HUES64 (cell line): ENCODE results near the gene WFDC5.

Source experiments
- H3K27ac ChIP-seq: 2 replicates; pipeline ENCODE4 v1.7.0; 2013; ENCODE audit warnings: low read depth, low read length, inconsistent platforms
- H3K27me3 ChIP-seq: 2 replicates; pipeline ENCODE4 v1.6.1; 2013; ENCODE audit warnings: mild to moderate bottlenecking, low read length; ENCODE audit not compliant: insufficient read depth
- H3K36me3 ChIP-seq: 2 replicates; pipeline ENCODE4 v1.6.1; 2013; ENCODE audit warnings: mild to moderate bottlenecking, low read length; ENCODE audit not compliant: insufficient read depth
- H3K4me1 ChIP-seq: 2 replicates; pipeline ENCODE4 v1.6.1; 2013; ENCODE audit warnings: mild to moderate bottlenecking, low read length, moderate library complexity; ENCODE audit not compliant: insufficient read depth
- H3K4me3 ChIP-seq: 2 replicates; pipeline ENCODE4 v1.5.1; 2013; ENCODE audit warnings: mild to moderate bottlenecking, low read length, moderate library complexity
- H3K9ac ChIP-seq: 2 replicates; pipeline ENCODE4 v1.6.1; 2013; ENCODE audit warnings: mild to moderate bottlenecking, low read depth, low read length
- H3K9me3 ChIP-seq: 2 replicates; pipeline ENCODE4 v1.6.1; 2013; ENCODE audit warnings: low read depth, low read length; ENCODE audit not compliant: insufficient read depth
- WGBS: fragments of 150-250, 120-280 bp; methylation state at CpG from one replicate; pipeline ENCODE4 v1.1.7; 2013; ENCODE audit warnings: missing lambda C conversion rate; 5-methylcytosine and 5-hydroxymethylcytosine counted together

WFDC5 gene

GRCh38 chr20:45113865-45114264 lies 1.1 kb downstream of the WFDC5 start:
- H3K4me3 ChIP-seq, result no peak overlapping the region
- H3K4me1 ChIP-seq, result peaks cover 7% of the 10 kb centered on the region; the same call in 1 of the 2 replicates
- no peak overlapping the region for H3K9ac ChIP-seq
- WGBS, result 92% methylated on average over 3 of the region's 3 CpGs
- H3K9me3 ChIP-seq, result no peaks in the 10 kb centered on the region
- no peak overlapping the region for H3K27ac ChIP-seq
- H3K36me3 ChIP-seq, result no peaks in the 10 kb centered on the region
- no peaks in the 10 kb centered on the region for H3K27me3 ChIP-seq

- H3K4me1 ChIP-seq, result peaks cover 7% of the 10 kb centered on the region; the same call in 1 of the 2 replicates
- H3K9ac ChIP-seq, result no peak overlapping the region
- H3K9me3 ChIP-seq, result no peaks in the 10 kb centered on the region
- H3K4me3 ChIP-seq, result no peak overlapping the region
- H3K36me3 ChIP-seq, result no peaks in the 10 kb centered on the region
- no peak overlapping the region for H3K27ac ChIP-seq
- H3K27me3 ChIP-seq, result no peaks in the 10 kb centered on the region
These were observed 2.2 kb downstream of the WFDC5 start for GRCh38 chr20:45112754-45113153.

- no peak overlapping the region for H3K9ac ChIP-seq
- H3K9me3 ChIP-seq, result no peaks in the 10 kb centered on the region
- peaks cover 7% of the 10 kb centered on the region; the same call in 1 of the 2 replicates for H3K4me1 ChIP-seq
- no peaks in the 10 kb centered on the region for H3K36me3 ChIP-seq
- H3K27me3 ChIP-seq, result no peaks in the 10 kb centered on the region
- no peak overlapping the region for H3K27ac ChIP-seq
- WGBS, result 64% methylated on average over 17 of the region's 17 CpGs
- no peak overlapping the region for H3K4me3 ChIP-seq
These were observed 3.0 kb downstream of the WFDC5 start for GRCh38 chr20:45111799-45112471.

GRCh38 chr20:45111285-45111684 lies 3.7 kb downstream of the WFDC5 start:
- no peaks in the 10 kb centered on the region for H3K36me3 ChIP-seq
- no peak overlapping the region for H3K9ac ChIP-seq
- no peaks in the 10 kb centered on the region for H3K27me3 ChIP-seq
- no peak overlapping the region for H3K4me3 ChIP-seq
- H3K4me1 ChIP-seq, result peaks cover 7% of the 10 kb centered on the region; the same call in 1 of the 2 replicates
- no peaks in the 10 kb centered on the region for H3K9me3 ChIP-seq
- 88% methylated on average over 10 of the region's 11 CpGs for WGBS
- no peak overlapping the region for H3K27ac ChIP-seq

GRCh38 chr20:45110301-45110700 lies 4.7 kb downstream of the WFDC5 start:
- Histone ChIP-seq H3K4me3 (no peak overlapping the region), H3K27ac (no peak overlapping the region), H3K9ac (no peak overlapping the region), H3K36me3 (no peaks in the 10 kb centered on the region), H3K4me1 (peaks cover 7% of the 10 kb centered on the region; the same call in 1 of the 2 replicates), H3K9me3 (no peaks in the 10 kb centered on the region), H3K27me3 (no peaks in the 10 kb centered on the region)
- WGBS, result 95% methylated on average over 11 of the region's 11 CpGs

- no peak overlapping the region for H3K4me3 ChIP-seq
- H3K9me3 ChIP-seq, result no peaks in the 10 kb centered on the region
- 88% methylated on average over 8 of the region's 8 CpGs for WGBS
- 0 out of 2 replicates have a peak, but pooled peaks cover 5% of the 10 kb centered on the region for H3K4me1 ChIP-seq
- no peak overlapping the region for H3K9ac ChIP-seq
- no peak overlapping the region for H3K27ac ChIP-seq
- H3K36me3 ChIP-seq, result no peaks in the 10 kb centered on the region
- H3K27me3 ChIP-seq, result no peaks in the 10 kb centered on the region
These were observed 5.3 kb downstream of the WFDC5 start for GRCh38 chr20:45109634-45110033.

- WGBS, result 100% methylated on average over 1 of the region's 2 CpGs
These were observed 9.7 kb downstream of the WFDC5 start for GRCh38 chr20:45105317-45105716.

GRCh38 chr20:45104786-45105185 lies 10.2 kb downstream of the WFDC5 start:
- WGBS, result 87% methylated on average over 5 of the region's 5 CpGs
- no peak overlapping the region for H3K9ac ChIP-seq

More at GRCh38 chr20:45105317-45105716, 9.7 kb downstream of the WFDC5 start:
- H3K9ac ChIP-seq, result no peak overlapping the region
- no peak overlapping the region for H3K4me3 ChIP-seq
- H3K4me1 ChIP-seq, result no peaks in the 10 kb centered on the region
- peaks cover 14% of the 10 kb centered on the region for H3K27me3 ChIP-seq
- no peaks in the 10 kb centered on the region for H3K9me3 ChIP-seq
- no peak overlapping the region for H3K27ac ChIP-seq
- no peaks in the 10 kb centered on the region for H3K36me3 ChIP-seq

GRCh38 chr20:45103072-45103471 lies 11.9 kb downstream of the WFDC5 start:
- Histone ChIP-seq H3K9me3 (no peaks in the 10 kb centered on the region), H3K36me3 (no peaks in the 10 kb centered on the region), H3K27ac (no peak overlapping the region), H3K4me3 (no peak overlapping the region), H3K27me3 (peaks cover 35% of the 10 kb centered on the region), H3K9ac (no peak overlapping the region), H3K4me1 (no peaks in the 10 kb centered on the region)
- WGBS, result 95% methylated on average over 1 of the region's 2 CpGs

More at GRCh38 chr20:45104786-45105185, 10.2 kb downstream of the WFDC5 start:
- Histone ChIP-seq H3K36me3 (no peaks in the 10 kb centered on the region), H3K4me3 (no peak overlapping the region), H3K27me3 (peaks cover 20% of the 10 kb centered on the region), H3K27ac (no peak overlapping the region), H3K4me1 (no peaks in the 10 kb centered on the region), H3K9me3 (no peaks in the 10 kb centered on the region)

- H3K27me3 ChIP-seq, result peaks cover 49% of the 10 kb centered on the region
- H3K27ac ChIP-seq, result no peak overlapping the region
- H3K4me1 ChIP-seq, result no peaks in the 10 kb centered on the region
- WGBS, result 88% methylated on average over 5 of the region's 6 CpGs
- H3K4me3 ChIP-seq, result peak overlapping the region; percentile 44
- no peaks in the 10 kb centered on the region for H3K9me3 ChIP-seq
- H3K9ac ChIP-seq, result peak overlapping the region; percentile 48; the same call in 1 of the 2 replicates
- no peaks in the 10 kb centered on the region for H3K36me3 ChIP-seq
These were observed 13.6 kb downstream of the WFDC5 start for GRCh38 chr20:45101333-45101850.

GRCh38 chr20:45100563-45101245 lies 14.3 kb downstream of the WFDC5 start, which contains the start of gene KCNS1:
TSS of gene KCNS1 (minus strand) at chr20:45101127. CDS start at chr20:45099236, 1,891 bp downstream.
- 5% methylated on average over 36 of the region's 38 CpGs for WGBS
- Histone ChIP-seq H3K4me3 (peak within 1 kb of the TSS; percentile 44), H3K9ac (peak within 1 kb of the TSS; percentile 48; the same call in 1 of the 2 replicates)

More at GRCh38 chr20:45100563-45101245, 14.3 kb downstream of the WFDC5 start, which contains the start of gene KCNS1:
- Histone ChIP-seq H3K27me3 (peaks cover 49% of the 10 kb centered on the region), H3K9me3 (no peaks in the 10 kb centered on the region), H3K27ac (no peak within 1 kb of the TSS), H3K4me1 (no peaks in the 10 kb centered on the region), H3K36me3 (no peaks in the 10 kb centered on the region)
